HepG2 (cell line): ENCODE measurements around the gene NDUFV1. TPM values are rescaled to one million over a fixed set of nuclear protein-coding genes. Genes with fewer than 3 reads are reported as not detected.

ENCODE experiments used
- ATAC-seq: fragments of 200-7000 bp; cut with Tn5 transposase; 3 replicates; pipeline ENCODE4 v1.9.1; 2020; ENCODE audit warnings: mild to moderate bottlenecking, moderate library complexity
- BruUV-seq: library from RNA; stranded (reverse); fragments of 400-500 nt; replicated peaks from 2 replicates; lab custom pipeline; 2021; lab: Mats Ljungman, UMichigan
- CTCF ChIA-PET: fragments of 300-600 bp; formaldehyde crosslinking; extraction: SDS; loops from one replicate; lab custom pipeline; 2021; ENCODE audit warnings: low total read pairs, inconsistent platforms, low intra/inter-chr PET ratio; lab: Yijun Ruan, JAX
- POLR2A ChIA-PET: fragments of 350-600 bp; sonication (Branson Sonifier 250); formaldehyde crosslinking; loops from one replicate; lab custom pipeline; 2020; ENCODE audit warnings: antibody characterized with exemption, inconsistent platforms; lab: Yijun Ruan, JAX
- DNase-seq: peaks from one replicate; pipeline ENCODE4 v3.0.0-alpha.2; 2015; ENCODE audit warnings: low spot score
- FAIRE-seq: peaks from 3 replicates; lab custom pipeline; 2011; peaks lifted over from hg19 to GRCh38; lab: Jason Lieb, UNC
- H2AFZ ChIP-seq: one replicate; pipeline ENCODE4 v1.6.1; 2011; ENCODE audit warnings: low read length, inconsistent platforms
- H3K27ac ChIP-seq: fragments of 300-600 bp; 3 replicates; pipeline ENCODE4 v1.8.0; 2011; ENCODE audit warnings: mixed run types, mild to moderate bottlenecking, mixed read lengths, low read length, inconsistent platforms; ENCODE audit not compliant: insufficient read depth; ENCODE audit errors: extremely low read length
- H3K27me3 ChIP-seq, 2 experiments: fragments of 200-600 bp in 1 of 2; 2 replicates in 1 of 2; 3 replicates in 1 of 2; pipeline versions ENCODE4 v1.6.0 to v1.8.0; 2011; ENCODE audit warnings: low read length in 2 of 2, mild to moderate bottlenecking in 2 of 2, moderate library complexity in 2 of 2, inconsistent platforms in 1 of 2; ENCODE audit not compliant: insufficient read depth in 2 of 2, control insufficient read depth in 1 of 2
- H3K36me3 ChIP-seq, 2 experiments: fragments of 200-600 bp in 1 of 2; replicated peaks in 1 of 2; 2 replicates in 1 of 2; 3 replicates in 1 of 2; pipeline versions ENCODE4 v1.5.1 to v1.8.0; 2011; ENCODE audit warnings: low read length in 2 of 2, inconsistent platforms in 1 of 2; ENCODE audit not compliant: insufficient read depth in 2 of 2, control insufficient read depth in 1 of 2
- H3K4me1 ChIP-seq: 2 replicates; pipeline ENCODE4 v1.5.1; 2012; ENCODE audit warnings: low read length, inconsistent platforms; ENCODE audit not compliant: insufficient read depth
- H3K4me2 ChIP-seq: 2 replicates; pipeline ENCODE4 v1.6.0; 2011; ENCODE audit warnings: low read depth, low read length, inconsistent platforms
- H3K4me3 ChIP-seq, 3 experiments: fragments of 200-600 bp in 1 of 3; sonication (generic), shearing (Covaris generic) in 1 of 3; replicated peaks in 1 of 3; 2 replicates each; pipeline ENCODE4 v1.5.1; 2011 to 2016; ENCODE audit warnings: low read length in 3 of 3, inconsistent platforms in 2 of 3, low read depth in 2 of 3, mild to moderate bottlenecking in 2 of 3, control low read depth in 1 of 3, mixed read lengths in 1 of 3; ENCODE audit not compliant: insufficient read depth in 1 of 3
- H3K79me2 ChIP-seq: one replicate; pipeline ENCODE4 v1.6.1; 2011; ENCODE audit warnings: low read length, inconsistent platforms; ENCODE audit not compliant: insufficient read depth
- H3K9ac ChIP-seq: 2 replicates; pipeline ENCODE4 v1.6.0; 2011; ENCODE audit warnings: mild to moderate bottlenecking, low read depth, low read length, inconsistent platforms; ENCODE audit not compliant: insufficient read depth
- H3K9me3 ChIP-seq: 2 replicates; pipeline ENCODE4 v1.5.1; 2012; ENCODE audit warnings: mild to moderate bottlenecking, low read length
- H4K20me1 ChIP-seq: 2 replicates; pipeline ENCODE4 v1.6.0; 2011; ENCODE audit warnings: inconsistent platforms, mild to moderate bottlenecking, low read length, moderate library complexity; ENCODE audit not compliant: insufficient read depth
- CREBL2 ChIP-seq: sonication (generic); formaldehyde crosslinking; IDR thresholded peaks from 2 replicates; pipeline ENCODE4 v1.8.1; 2023; ENCODE audit warnings: missing genetic modification reagents, mild to moderate bottlenecking, borderline replicate concordance
- E2F1 ChIP-seq: sonication (generic); formaldehyde crosslinking; IDR thresholded peaks from 2 replicates; pipeline ENCODE4 v1.5.0; 2020; ENCODE audit warnings: missing genetic modification reagents
- EZH2 ChIP-seq: conservative IDR thresholded peaks from 2 replicates; pipeline ENCODE4 v1.6.1; 2012; ENCODE audit warnings: mild to moderate bottlenecking, low read depth, low read length, moderate library complexity
- GPBP1L1 ChIP-seq: sonication (generic); formaldehyde crosslinking; IDR thresholded peaks from 2 replicates; pipeline ENCODE4 v1.5.0; 2020; ENCODE audit warnings: mild to moderate bottlenecking, missing genetic modification reagents
- ISX ChIP-seq: sonication (generic); formaldehyde crosslinking; conservative IDR thresholded peaks from 2 replicates; pipeline ENCODE4 v1.5.0; 2020; ENCODE audit warnings: missing genetic modification reagents
- JDP2 ChIP-seq: sonication (generic); formaldehyde crosslinking; IDR thresholded peaks from 2 replicates; pipeline ENCODE4 v1.8.1; 2022; ENCODE audit warnings: missing genetic modification reagents, borderline replicate concordance
- KLF9 ChIP-seq: IDR thresholded peaks from 2 replicates; pipeline ENCODE4 v1.6.1; 2016; ENCODE audit warnings: low read depth
- PRPF4 ChIP-seq: fragments of 200-400 bp; formaldehyde crosslinking; IDR thresholded peaks from 2 replicates; pipeline ENCODE4 v1.6.1; 2016; ENCODE audit warnings: low read length, low read depth; ENCODE audit not compliant: poor library complexity, severe bottlenecking
- RORA ChIP-seq: sonication (generic); formaldehyde crosslinking; IDR thresholded peaks from 2 replicates; pipeline ENCODE4 v1.5.0; 2020; ENCODE audit warnings: mild to moderate bottlenecking, missing genetic modification reagents, moderate library complexity
- SIX4 ChIP-seq: sonication (generic); formaldehyde crosslinking; IDR thresholded peaks from 2 replicates; pipeline ENCODE4 v1.4.0; 2020; ENCODE audit warnings: missing genetic modification reagents
- SMARCE1 ChIP-seq: fragments of 450-650 bp; IDR thresholded peaks from 2 replicates; pipeline ENCODE4 v1.6.1; 2017; ENCODE audit warnings: borderline replicate concordance
- ZKSCAN1 ChIP-seq: fragments of 150-350 bp; IDR thresholded peaks from 2 replicates; pipeline ENCODE4 v1.6.1; 2014; ENCODE audit warnings: low read length
- ZNF569 ChIP-seq: sonication (generic); formaldehyde crosslinking; IDR thresholded peaks from 2 replicates; pipeline ENCODE4 v1.5.0; 2020; ENCODE audit warnings: mild to moderate bottlenecking, missing genetic modification reagents, moderate library complexity, borderline replicate concordance
- WGBS: methylation state at CpG from one replicate; pipeline ENCODE4 v1.1.6; 2017; ENCODE audit warnings: low lambda C conversion rate; 5-methylcytosine and 5-hydroxymethylcytosine counted together
- in situ Hi-C: cut with HindIII; loops from 2 replicates; pipeline ENCODE4 v1.10.0; 2017; ENCODE audit warnings: low pct_unique_long_range_greater_than_20kb; ENCODE audit not compliant: extremely low pct_ligation_motif_present
- intact Hi-C: fragments of 100-400 bp; cut with micrococcal nuclease; formaldehyde crosslinking; loops from one replicate; pipeline ENCODE4 v1.10.0; 2022; ENCODE audit not compliant: unreplicated experiment
- polyA plus RNA-seq, 8 experiments: library from polyadenylated mRNA; depleted of rRNA in 3 of 8; stranded (reverse) in 7 of 8; unstranded in 1 of 8; fragments of >200 nt; fragmentation: Illumina TruSeq in 4 of 8; extraction: Trizol in 4 of 8; gene quantifications; 2 replicates each; pipeline versions ENCODE4 v1.2.1 to v1.2.3, GENCODE V29; 2011 to 2016; ENCODE audit warnings: low read depth in 4 of 8, missing spikeins in 1 of 8, mixed read lengths in 1 of 8; ENCODE audit not compliant: insufficient read depth in 1 of 8
- total RNA-seq, 5 experiments: library from RNA; depleted of rRNA; stranded (reverse); fragments of >200 nt; fragmentation: Illumina TruSeq; extraction: Trizol; gene quantifications; 2 replicates each; pipeline ENCODE4 v1.2.3, GENCODE V29; 2016; ENCODE audit warnings: low read depth in 1 of 5
- TF ChIP-seq, protein P1 (sequence below): sonication (generic); formaldehyde crosslinking; IDR thresholded peaks from 2 replicates; pipeline ENCODE4 v1.8.0; 2023; ENCODE audit warnings: mild to moderate bottlenecking, missing genetic modification reagents
- TF ChIP-seq, protein P2 (sequence below): sonication (generic); formaldehyde crosslinking; IDR thresholded peaks from 2 replicates; pipeline ENCODE4 v1.5.1; 2020; ENCODE audit warnings: mild to moderate bottlenecking, missing genetic modification reagents, borderline replicate concordance

NDUFV1 gene
- total and polyA plus RNA-seq, 2 of the 13 experiments (the other 11 are each of a cell fraction or from before 2014, with no cell fraction given), result 88.9 to 137 TPM

- BruUV-seq, result no TSS peak
- Histone ChIP-seq H3K4me1 (peaks cover 43% of the 10 kb centered on the region), H3K36me3 (peaks cover 13 to 32% of the 10 kb centered on the region in 2 experiments; a peak in 4 of 5 replicates), H4K20me1 (no peaks in the 10 kb centered on the region), H3K9me3 (no peaks in the 10 kb centered on the region), H3K27ac (no peak overlapping the region), H3K79me2 (no peaks in the 10 kb centered on the region), H3K27me3 (no peaks in the 10 kb centered on the region), H3K4me3 (no peak overlapping the region), H3K9ac (no peak overlapping the region), H2AFZ (no peak overlapping the region), H3K4me2 (no peak overlapping the region)
- FAIRE-seq, result no peak
- intact Hi-C loops, result no loop called here
- ChIA-PET CTCF (interaction anchor here (1.6 to 2.9 kb wide), 3 partner anchors 16 to 46 kb away, joined by 7 to 20 read pairs (median 16); partner anchors contain the start of gene NUDT8), POLR2A (interaction anchor here (0.9 to 2.5 kb wide), 4 partner anchors 15 to 41 kb away, joined by 3 to 15 read pairs (median 8); partner anchors contain the start of genes ACY3 and NUDT8)
- no peak for ATAC-seq
- in situ Hi-C loops, result no loop called here
- 89% methylated on average over 11 of the region's 17 CpGs for WGBS
- DNase-seq, result no peak
- TF ChIP-seq ISX (CRISPR knock-in tag), result no peak
- no peak for TF ChIP-seq CREBL2 (CRISPR knock-in tag)
- TF ChIP-seq, protein P1, sequence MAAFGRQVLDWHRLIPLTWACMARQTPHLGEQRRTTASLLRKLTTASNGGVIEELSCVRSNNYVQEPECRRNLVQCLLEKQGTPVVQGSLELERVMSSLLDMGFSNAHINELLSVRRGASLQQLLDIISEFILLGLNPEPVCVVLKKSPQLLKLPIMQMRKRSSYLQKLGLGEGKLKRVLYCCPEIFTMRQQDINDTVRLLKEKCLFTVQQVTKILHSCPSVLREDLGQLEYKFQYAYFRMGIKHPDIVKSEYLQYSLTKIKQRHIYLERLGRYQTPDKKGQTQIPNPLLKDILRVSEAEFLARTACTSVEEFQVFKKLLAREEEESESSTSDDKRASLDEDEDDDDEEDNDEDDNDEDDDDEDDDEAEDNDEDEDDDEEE (CRISPR knock-in tag), result no peak
- no peak for TF ChIP-seq GPBP1L1 (CRISPR knock-in tag)
- no peak for TF ChIP-seq JDP2
- TF ChIP-seq, protein P2, sequence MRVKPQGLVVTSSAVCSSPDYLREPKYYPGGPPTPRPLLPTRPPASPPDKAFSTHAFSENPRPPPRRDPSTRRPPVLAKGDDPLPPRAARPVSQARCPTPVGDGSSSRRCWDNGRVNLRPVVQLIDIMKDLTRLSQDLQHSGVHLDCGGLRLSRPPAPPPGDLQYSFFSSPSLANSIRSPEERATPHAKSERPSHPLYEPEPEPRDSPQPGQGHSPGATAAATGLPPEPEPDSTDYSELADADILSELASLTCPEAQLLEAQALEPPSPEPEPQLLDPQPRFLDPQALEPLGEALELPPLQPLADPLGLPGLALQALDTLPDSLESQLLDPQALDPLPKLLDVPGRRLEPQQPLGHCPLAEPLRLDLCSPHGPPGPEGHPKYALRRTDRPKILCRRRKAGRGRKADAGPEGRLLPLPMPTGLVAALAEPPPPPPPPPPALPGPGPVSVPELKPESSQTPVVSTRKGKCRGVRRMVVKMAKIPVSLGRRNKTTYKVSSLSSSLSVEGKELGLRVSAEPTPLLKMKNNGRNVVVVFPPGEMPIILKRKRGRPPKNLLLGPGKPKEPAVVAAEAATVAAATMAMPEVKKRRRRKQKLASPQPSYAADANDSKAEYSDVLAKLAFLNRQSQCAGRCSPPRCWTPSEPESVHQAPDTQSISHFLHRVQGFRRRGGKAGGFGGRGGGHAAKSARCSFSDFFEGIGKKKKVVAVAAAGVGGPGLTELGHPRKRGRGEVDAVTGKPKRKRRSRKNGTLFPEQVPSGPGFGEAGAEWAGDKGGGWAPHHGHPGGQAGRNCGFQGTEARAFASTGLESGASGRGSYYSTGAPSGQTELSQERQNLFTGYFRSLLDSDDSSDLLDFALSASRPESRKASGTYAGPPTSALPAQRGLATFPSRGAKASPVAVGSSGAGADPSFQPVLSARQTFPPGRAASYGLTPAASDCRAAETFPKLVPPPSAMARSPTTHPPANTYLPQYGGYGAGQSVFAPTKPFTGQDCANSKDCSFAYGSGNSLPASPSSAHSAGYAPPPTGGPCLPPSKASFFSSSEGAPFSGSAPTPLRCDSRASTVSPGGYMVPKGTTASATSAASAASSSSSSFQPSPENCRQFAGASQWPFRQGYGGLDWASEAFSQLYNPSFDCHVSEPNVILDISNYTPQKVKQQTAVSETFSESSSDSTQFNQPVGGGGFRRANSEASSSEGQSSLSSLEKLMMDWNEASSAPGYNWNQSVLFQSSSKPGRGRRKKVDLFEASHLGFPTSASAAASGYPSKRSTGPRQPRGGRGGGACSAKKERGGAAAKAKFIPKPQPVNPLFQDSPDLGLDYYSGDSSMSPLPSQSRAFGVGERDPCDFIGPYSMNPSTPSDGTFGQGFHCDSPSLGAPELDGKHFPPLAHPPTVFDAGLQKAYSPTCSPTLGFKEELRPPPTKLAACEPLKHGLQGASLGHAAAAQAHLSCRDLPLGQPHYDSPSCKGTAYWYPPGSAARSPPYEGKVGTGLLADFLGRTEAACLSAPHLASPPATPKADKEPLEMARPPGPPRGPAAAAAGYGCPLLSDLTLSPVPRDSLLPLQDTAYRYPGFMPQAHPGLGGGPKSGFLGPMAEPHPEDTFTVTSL (CRISPR knock-in tag), result no peak
- TF ChIP-seq ZNF569 (CRISPR knock-in tag), result no peak
- TF ChIP-seq SIX4, result no peak
- TF ChIP-seq SMARCE1, result no peak
- TF ChIP-seq EZH2, result no peak
- TF ChIP-seq ZKSCAN1, result no peak
- TF ChIP-seq E2F1 (CRISPR knock-in tag), result no peak
- TF ChIP-seq PRPF4, result no peak
- TF ChIP-seq KLF9 (CRISPR knock-in tag), result no peak
- TF ChIP-seq RORA, result no peak
These were observed 6.7 kb downstream of the NDUFV1 start for GRCh38 chr11:67613313-67613959.
